H1 (cell line): Measurements from ENCODE around the gene BBS1. TPM values are rescaled to one million over a fixed set of nuclear protein-coding genes. Genes with fewer than 3 reads are reported as not detected.

Experiments used
- CTCF ChIA-PET: fragments of 300-600 bp; sonication (Branson Sonifier 250); formaldehyde crosslinking; loops from one replicate; lab custom pipeline; 2021; ENCODE audit not compliant: partially characterized antibody; lab: Charles Lee
- POLR2A ChIA-PET: fragments of 300-600 bp; sonication (Branson Sonifier 250); formaldehyde crosslinking; loops from one replicate; lab custom pipeline; 2021; ENCODE audit warnings: inconsistent platforms; ENCODE audit not compliant: partially characterized antibody; lab: Charles Lee
- DNase-seq, 2 experiments: peaks; one replicate each; pipeline versions ENCODE4 v3.0.0 to v3.0.0-alpha.2; 2010 to 2022; ENCODE audit warnings: low spot score in 2 of 2, low read depth in 1 of 2, mixed read lengths in 1 of 2
- FAIRE-seq: peaks from 2 replicates; lab custom pipeline; 2011; peaks lifted over from hg19 to GRCh38; lab: Jason Lieb, UNC
- H2AFZ ChIP-seq: 2 replicates; pipeline ENCODE4 v1.8.1; 2012; ENCODE audit warnings: low read length, inconsistent platforms
- H2AK5ac ChIP-seq: 2 replicates; pipeline ENCODE4 v1.6.1; 2013; ENCODE audit warnings: low read depth, low read length
- H2BK120ac ChIP-seq: replicated peaks from 2 replicates; pipeline ENCODE3; 2013; ENCODE audit warnings: low read depth, low read length, inconsistent platforms
- H2BK12ac ChIP-seq: 2 replicates; pipeline ENCODE4 v1.6.1; 2013; ENCODE audit warnings: low read depth, low read length
- H2BK15ac ChIP-seq: 2 replicates; pipeline ENCODE4 v1.6.1; 2013; ENCODE audit warnings: low read length
- H2BK20ac ChIP-seq: 2 replicates; pipeline ENCODE4 v1.6.1; 2013; ENCODE audit warnings: low read length
- H2BK5ac ChIP-seq: 2 replicates; pipeline ENCODE4 v1.6.1; 2013; ENCODE audit warnings: low read depth, low read length
- H3K14ac ChIP-seq: 2 replicates; pipeline ENCODE4 v1.6.1; 2013; ENCODE audit warnings: inconsistent platforms; ENCODE audit not compliant: insufficient read length
- H3K18ac ChIP-seq: 2 replicates; pipeline ENCODE4 v1.6.1; 2013; ENCODE audit warnings: low read length; ENCODE audit errors: extremely low read depth
- H3K23ac ChIP-seq: 2 replicates; pipeline ENCODE4 v1.6.1; 2013; ENCODE audit warnings: inconsistent platforms; ENCODE audit not compliant: insufficient read length
- H3K23me2 ChIP-seq: 2 replicates; pipeline ENCODE4 v1.6.1; 2013; ENCODE audit warnings: low read depth, low read length
- H3K27ac ChIP-seq: 2 replicates; pipeline ENCODE4 v1.6.1; 2011; ENCODE audit warnings: low read depth, low read length, inconsistent platforms
- H3K27me3 ChIP-seq, 4 experiments: replicated peaks in 1 of 4; 1 replicate in 1 of 4; 2 replicates in 3 of 4; pipeline versions ENCODE4 v1.6.1 to v1.8.1; 2011 to 2013; ENCODE audit warnings: low read length in 3 of 4, mild to moderate bottlenecking in 3 of 4, inconsistent platforms in 2 of 4, mixed read lengths in 2 of 4, moderate library complexity in 1 of 4; ENCODE audit not compliant: control insufficient read depth in 3 of 4, insufficient read depth in 3 of 4; ENCODE audit errors: extremely low read depth in 1 of 4
- H3K36me3 ChIP-seq, 4 experiments: 2 replicates each; pipeline versions ENCODE4 v1.6.1 to v1.8.1; 2011 to 2013; ENCODE audit warnings: mild to moderate bottlenecking in 4 of 4, low read length in 3 of 4, moderate library complexity in 2 of 4, control low read depth in 1 of 4, inconsistent platforms in 1 of 4; ENCODE audit not compliant: insufficient read depth in 4 of 4, control insufficient read depth in 2 of 4
- H3K4ac ChIP-seq: replicated peaks from 2 replicates; pipeline ENCODE3; 2013; ENCODE audit warnings: low read length, low read depth, mixed read lengths, inconsistent platforms; ENCODE audit not compliant: insufficient read length
- H3K4me1 ChIP-seq, 4 experiments: replicated peaks in 1 of 4; 1 replicate in 1 of 4; 2 replicates in 3 of 4; pipeline versions ENCODE4 v1.6.1 to v1.8.1; 2011 to 2013; ENCODE audit warnings: low read length in 3 of 4, inconsistent platforms in 2 of 4, mixed read lengths in 1 of 4; ENCODE audit not compliant: insufficient read depth in 4 of 4, control insufficient read depth in 3 of 4
- H3K4me2 ChIP-seq, 2 experiments: 2 replicates each; pipeline versions ENCODE4 v1.6.1 to v1.8.1; 2011 to 2013; ENCODE audit warnings: low read depth in 2 of 2, low read length in 2 of 2, control low read depth in 1 of 2, inconsistent platforms in 1 of 2, mild to moderate bottlenecking in 1 of 2; ENCODE audit not compliant: insufficient read depth in 1 of 2
- H3K4me3 ChIP-seq, 4 experiments: fragments of 200-600, 300-600 bp in 1 of 4; sonication (generic), shearing (Covaris generic), sonication (Bioruptor Twin) in 1 of 4; 2 replicates each; pipeline versions ENCODE4 v1.5.1 to v1.8.1; 2011 to 2016; ENCODE audit warnings: low read length in 4 of 4, low read depth in 3 of 4, control low read depth in 2 of 4, inconsistent platforms in 2 of 4, mild to moderate bottlenecking in 2 of 4, mixed read lengths in 1 of 4, moderate library complexity in 1 of 4; ENCODE audit not compliant: insufficient read depth in 2 of 4; ENCODE audit errors: extremely low read depth in 1 of 4
- H3K56ac ChIP-seq: replicated peaks from 2 replicates; pipeline ENCODE3; 2013; ENCODE audit warnings: low read depth, mild to moderate bottlenecking, mixed read lengths, low read length, inconsistent platforms; ENCODE audit not compliant: insufficient read length
- H3K79me1 ChIP-seq: 2 replicates; pipeline ENCODE4 v1.6.1; 2013; ENCODE audit warnings: low read depth, low read length, control low read depth
- H3K79me2 ChIP-seq, 2 experiments: 2 replicates each; pipeline versions ENCODE4 v1.6.1 to v1.8.1; 2012 to 2013; ENCODE audit warnings: low read length in 2 of 2, mild to moderate bottlenecking in 2 of 2, inconsistent platforms in 1 of 2; ENCODE audit not compliant: insufficient read depth in 2 of 2, control insufficient read depth in 1 of 2
- H3K9ac ChIP-seq, 4 experiments: replicated peaks in 1 of 4; 1 replicate in 1 of 4; 2 replicates in 3 of 4; pipeline versions ENCODE4 v1.6.1 to v1.8.1; 2011 to 2013; ENCODE audit warnings: low read depth in 3 of 4, low read length in 3 of 4, control low read depth in 2 of 4, mild to moderate bottlenecking in 2 of 4, moderate library complexity in 2 of 4, inconsistent platforms in 1 of 4; ENCODE audit errors: extremely low read depth in 1 of 4
- H3K9me3 ChIP-seq, 2 experiments: 2 replicates each; pipeline versions ENCODE4 v1.6.1 to v1.8.1; 2012 to 2013; ENCODE audit warnings: mild to moderate bottlenecking in 2 of 2, moderate library complexity in 2 of 2, control low read depth in 1 of 2, inconsistent platforms in 1 of 2, low read depth in 1 of 2, low read length in 1 of 2, mixed read lengths in 1 of 2; ENCODE audit not compliant: insufficient read depth in 2 of 2
- H4K20me1 ChIP-seq, 2 experiments: replicated peaks in 1 of 2; 2 replicates each; pipeline versions ENCODE3 to v1.8.1; 2011 to 2013; ENCODE audit warnings: inconsistent platforms in 2 of 2, low read length in 2 of 2, mild to moderate bottlenecking in 1 of 2; ENCODE audit not compliant: insufficient read depth in 2 of 2, control insufficient read depth in 1 of 2
- H4K5ac ChIP-seq: 2 replicates; pipeline ENCODE4 v1.6.1; 2013; ENCODE audit warnings: low read length, low read depth, mixed read lengths, inconsistent platforms; ENCODE audit not compliant: insufficient read length
- H4K8ac ChIP-seq: 2 replicates; pipeline ENCODE4 v1.8.0; 2013; ENCODE audit warnings: mild to moderate bottlenecking, moderate library complexity, low read length, inconsistent platforms; ENCODE audit not compliant: insufficient read depth; ENCODE audit errors: extremely low read depth
- H4K91ac ChIP-seq: replicated peaks from 2 replicates; pipeline ENCODE3; 2013; ENCODE audit warnings: low read length, mixed read lengths, inconsistent platforms; ENCODE audit not compliant: insufficient read length
- BCL11A ChIP-seq, 2 experiments: IDR thresholded peaks; one replicate each; pipeline ENCODE4 v1.6.1; 2011; ENCODE audit warnings: low read depth in 2 of 2, low read length in 2 of 2, mild to moderate bottlenecking in 2 of 2
- CEBPB ChIP-seq: IDR thresholded peaks from 2 replicates; pipeline ENCODE4 v1.6.1; 2012; ENCODE audit warnings: low read depth, low read length
- HDAC2 ChIP-seq, 2 experiments: fragments of 300-600 bp in 1 of 2; sonication (generic) in 1 of 2; IDR thresholded peaks; 2 replicates each; pipeline ENCODE4 v1.6.1; 2011 to 2012; ENCODE audit warnings: low read depth in 2 of 2, low read length in 2 of 2, mild to moderate bottlenecking in 2 of 2, moderate library complexity in 2 of 2, borderline replicate concordance in 1 of 2, inconsistent platforms in 1 of 2
- KDM1A ChIP-seq: fragments of 200-600, 300-600 bp; sonication (generic); IDR thresholded peaks from 2 replicates; pipeline ENCODE4 v1.7.1; 2016; ENCODE audit warnings: mild to moderate bottlenecking, low read length, borderline replicate concordance
- NANOG ChIP-seq: IDR thresholded peaks from 2 replicates; pipeline ENCODE4 v1.6.1; 2011; ENCODE audit warnings: low read length, low read depth, mild to moderate bottlenecking, inconsistent platforms; ENCODE audit not compliant: insufficient read depth, poor library complexity, severe bottlenecking
- RXRA ChIP-seq: IDR thresholded peaks from 2 replicates; pipeline ENCODE4 v1.6.1; 2011; ENCODE audit warnings: low read depth, mild to moderate bottlenecking, low read length, moderate library complexity; ENCODE audit not compliant: insufficient read depth
- SIRT6 ChIP-seq: IDR thresholded peaks from one replicate; pipeline ENCODE4 v1.7.1; 2012; ENCODE audit warnings: low read length, inconsistent platforms
- SUZ12 ChIP-seq: fragments of 200-600 bp; sonication (generic); IDR thresholded peaks from 2 replicates; pipeline ENCODE4 v1.6.1; 2012; ENCODE audit warnings: mild to moderate bottlenecking, inconsistent platforms, low read length, moderate library complexity, mixed read lengths
- WGBS, 2 experiments: shearing (Covaris generic) in 1 of 2; methylation state at CpG; one replicate each; pipeline versions ENCODE4 v1.1.6 to v1.1.7; 2013 to 2015; ENCODE audit warnings: low lambda C conversion rate in 2 of 2, mixed read lengths in 2 of 2, inconsistent platforms in 1 of 2, low coverage in 1 of 2, missing lambda C conversion rate in 1 of 2; ENCODE audit not compliant: insufficient replicate concordance in 2 of 2, insufficient coverage in 1 of 2, insufficient read length in 1 of 2; ENCODE audit errors: extremely low coverage in 1 of 2, missing lambda C conversion rate in 1 of 2; 5-methylcytosine and 5-hydroxymethylcytosine counted together
- polyA plus RNA-seq, 7 experiments: library from polyadenylated mRNA; depleted of rRNA in 3 of 7; stranded (reverse) in 5 of 7; unstranded in 2 of 7; fragments of >200 nt in 5 of 7; fragments of 200-250 nt in 2 of 7; gene quantifications; 1 replicate in 5 of 7; 2 replicates in 1 of 7; 4 replicates in 1 of 7; pipeline versions ENCODE4 v1.2.1 to v1.2.3, GENCODE V29; 2011 to 2013; ENCODE audit warnings: missing spikeins in 2 of 7, mixed read lengths in 2 of 7
- total RNA-seq: library from RNA; stranded (reverse); fragmentation: NEBNext Ultra II Directional; extraction: Animal tissue kit (Norgen Biotek cat#: 25700); gene quantifications from 2 replicates; pipeline ENCODE4 v1.2.1, GENCODE V29; 2021
- TF ChIP-seq, protein P1 (sequence below): IDR thresholded peaks from 2 replicates; pipeline ENCODE4 v1.6.1; 2012; ENCODE audit warnings: inconsistent platforms

The BBS1 gene
- total and polyA plus RNA-seq, 2 of the 8 experiments (the other 6 are each of a cell fraction or from before 2014, with no cell fraction given): 19.1 to 19.5 TPM

GRCh38 chr11:66465373-66466224, 44.8 kb upstream of the BBS1 start:
- Histone ChIP-seq H3K9me3 (peaks cover 4% of the 10 kb centered on the region in 2 experiments; a peak in 2 of 4 replicates), H3K18ac (peak overlapping the region; percentile 73; the same call in 1 of the 2 replicates), H2BK12ac (peak overlapping the region; percentile 71; the same call in 1 of the 2 replicates), H3K23ac (no peak overlapping the region), H4K8ac (no peak overlapping the region), H2AFZ (no peak overlapping the region), H3K4me3 (peak overlapping the region; percentile 58 to 78 (median 70)), H2BK15ac (peak overlapping the region; percentile 77; the same call in 1 of the 2 replicates), H2BK20ac (0 out of 2 replicates have a peak overlapping the region, but pooled peaks have one; percentile 56), H3K79me1 (no peaks in the 10 kb centered on the region), H2AK5ac (no peak overlapping the region), H3K27me3 (no peaks in the 10 kb centered on the region; a peak in 1 of 7 replicates), H3K14ac (no peak overlapping the region), H3K9ac (0 out of 7 replicates have a peak overlapping the region, but pooled peaks of 1 of the 4 experiments have one; percentile 44), H3K4ac (no peak overlapping the region), H2BK5ac (peak overlapping the region; percentile 81; the same call in 1 of the 2 replicates), H3K27ac (no peak overlapping the region), H3K36me3 (no peaks in the 10 kb centered on the region; a peak in 1 of 8 replicates), H3K79me2 (no peaks in the 10 kb centered on the region), H3K56ac (no peak overlapping the region), H2BK120ac (no peak overlapping the region), H3K23me2 (peaks cover 13% of the 10 kb centered on the region), H4K91ac (no peak overlapping the region), H3K4me2 (peak overlapping the region; percentile 65 to 94), H3K4me1 (peaks cover 7 to 25% (median 14%) of the 10 kb centered on the region in 4 experiments), H4K5ac (no peak overlapping the region), H4K20me1 (no peaks in the 10 kb centered on the region)
- FAIRE-seq (no peak), DNase-seq (peak in 1 of 2 experiments; percentile 46)
- CTCF ChIA-PET: interaction anchor here (0.5 to 6.7 kb wide), 15 partner anchors 7 to 387 kb away, joined by 3 to 39 read pairs (median 4); partner anchors contain the start of genes MRPL11 and NPAS4
- POLR2A ChIA-PET: interaction anchor here (0.6 to 7.3 kb wide), 8 partner anchors 8 to 39 kb away, joined by 3 to 85 read pairs (median 3); partner anchors contain the start of genes DPP3 and MRPL11
- 42% methylated on average over 19 of the region's 19 CpGs; no CpG with 5 or more reads in 1 of the 2 experiments for WGBS, 2 experiments
- TF ChIP-seq SUZ12: no peak
- TF ChIP-seq, protein P1, sequence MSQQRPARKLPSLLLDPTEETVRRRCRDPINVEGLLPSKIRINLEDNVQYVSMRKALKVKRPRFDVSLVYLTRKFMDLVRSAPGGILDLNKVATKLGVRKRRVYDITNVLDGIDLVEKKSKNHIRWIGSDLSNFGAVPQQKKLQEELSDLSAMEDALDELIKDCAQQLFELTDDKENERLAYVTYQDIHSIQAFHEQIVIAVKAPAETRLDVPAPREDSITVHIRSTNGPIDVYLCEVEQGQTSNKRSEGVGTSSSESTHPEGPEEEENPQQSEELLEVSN: no peak
- TF ChIP-seq HDAC2 (IDR thresholded peaks at IDR 0.05; ENCODE audit: borderline replicate concordance in 1 of 2, low read depth in 2 of 2, low read length in 2 of 2): peak in 1 of 2 experiments; percentile 31; a peak in 1 of 4 replicates
- no peak for TF ChIP-seq CEBPB
- TF ChIP-seq RXRA: no peak
- no peak for TF ChIP-seq NANOG
- TF ChIP-seq KDM1A: peak; percentile 32; the same call in 1 of the 2 replicates
- no peak for TF ChIP-seq BCL11A (IDR thresholded peaks at IDR 0.05; ENCODE audit: low read depth in 2 of 2, low read length in 2 of 2)
- TF ChIP-seq SIRT6: no peak
